ENCODE results near the gene STX18.
A peak's percentile ranks its signal among the peaks of the same experiment; 100 is the strongest.

Gene STX18

DNA sequence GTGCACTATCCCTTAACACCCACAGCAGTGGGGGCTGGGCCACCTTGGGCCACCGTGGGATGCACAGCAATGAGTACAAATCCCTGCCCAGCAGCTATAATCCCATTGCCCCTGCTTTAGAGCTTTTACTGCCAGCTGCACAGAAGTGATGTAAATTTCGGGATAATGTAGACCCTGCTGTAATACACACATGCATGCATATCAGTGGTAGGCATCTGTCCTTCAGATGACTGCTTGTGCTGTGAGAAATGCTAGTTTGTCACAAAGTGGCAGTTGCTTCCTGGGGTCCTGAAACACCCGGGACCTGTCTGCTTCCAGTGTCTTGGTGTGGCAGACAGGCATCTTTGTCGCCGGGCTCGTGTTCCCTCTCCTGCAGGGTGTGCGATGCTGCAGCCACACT is 140.8 kb downstream of the STX18 start:
- DNase-seq (ENCODE audit: low read depth in 2 of 2): no peak

- no peak for DNase-seq (ENCODE audit: low read depth in 2 of 2)
Measured at GRCh38 chr4:4398430-4398829, 143.4 kb downstream of the STX18 start.

DNA sequence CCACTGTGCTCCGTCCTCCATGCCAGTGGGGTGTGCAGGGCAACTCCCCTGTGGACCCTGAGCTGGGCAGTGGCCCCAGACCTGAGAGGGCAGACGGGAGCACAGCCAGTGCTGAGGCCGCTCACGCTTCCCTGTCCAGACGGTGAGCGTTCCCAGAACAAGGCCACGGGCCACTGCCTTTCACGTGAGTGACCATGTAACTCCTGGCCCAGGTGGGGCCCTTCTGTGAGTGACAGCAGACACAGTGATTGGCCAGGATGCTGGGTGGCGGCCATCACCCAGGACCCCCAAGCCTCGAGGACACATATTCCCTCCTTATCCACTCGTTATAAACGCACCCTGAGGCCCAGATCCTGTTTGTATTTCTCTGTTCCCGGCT is 144.4 kb downstream of the STX18 start:
- DNase-seq (ENCODE audit: low read depth in 2 of 2): no peak

DNA sequence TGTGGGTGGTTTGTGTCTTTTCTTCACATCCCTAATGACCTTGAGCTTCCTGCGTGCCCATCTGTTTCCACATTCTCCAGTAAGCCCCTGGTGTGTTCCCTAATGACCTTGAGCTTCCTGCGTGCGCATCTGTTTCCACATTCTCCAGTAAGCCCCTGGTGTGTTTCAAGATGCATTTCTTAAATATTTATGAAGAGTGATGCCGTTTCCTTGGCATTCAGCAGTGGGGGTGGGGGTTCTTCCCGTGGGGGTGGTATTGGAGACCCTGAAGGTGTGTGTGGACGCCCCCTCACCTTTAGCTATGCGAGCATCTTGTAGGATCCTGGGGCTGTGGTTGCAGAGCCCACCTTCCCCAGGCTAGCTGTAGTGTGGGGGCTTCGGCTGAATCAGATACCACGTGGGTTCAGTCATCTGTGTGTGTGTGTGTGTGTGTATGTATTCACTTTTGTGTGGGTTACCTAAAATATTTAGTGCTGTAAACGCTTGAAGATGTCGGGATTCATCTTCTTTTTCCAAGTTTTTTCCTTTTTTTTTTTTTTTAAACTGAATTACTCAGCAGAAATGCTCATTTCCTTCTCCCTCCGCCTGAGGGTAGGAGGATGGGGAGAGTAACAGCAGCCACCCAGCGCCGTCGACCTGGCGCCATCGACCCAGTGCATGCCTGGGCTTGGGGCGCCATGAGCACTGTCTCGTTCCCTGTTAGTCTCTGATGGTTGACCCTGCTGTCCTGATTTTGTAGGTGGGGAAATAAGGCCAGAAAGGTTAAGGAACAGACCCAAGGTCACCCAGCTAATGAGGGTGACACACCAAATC is 145.0 kb downstream of the STX18 start:
- DNase-seq (ENCODE audit: low read depth in 2 of 2): no peak

- no peak for DNase-seq (ENCODE audit: low read depth in 2 of 2)
Measured at GRCh38 chr4:4395849-4396627, 145.8 kb downstream of the STX18 start.

DNA sequence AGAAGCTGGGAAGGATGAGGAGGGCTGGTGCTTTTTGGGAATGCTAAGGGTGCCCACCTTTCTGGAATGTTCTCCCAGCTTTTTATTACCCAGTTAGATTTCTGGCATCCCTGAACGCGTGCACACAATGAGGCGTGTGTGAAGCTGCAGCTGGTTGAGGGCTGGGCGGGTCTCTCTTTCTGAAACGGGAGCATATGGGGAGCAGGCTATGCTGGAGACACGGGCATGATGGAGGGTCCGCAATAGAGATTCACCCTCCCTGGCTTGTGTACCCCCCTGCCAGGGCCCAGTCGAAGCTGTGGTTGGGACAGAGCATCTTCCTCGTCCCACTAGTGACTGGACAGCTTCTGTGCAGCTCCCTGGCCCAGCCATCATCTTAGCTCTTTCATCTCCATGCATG is 146.5 kb downstream of the STX18 start:
- DNase-seq (ENCODE audit: low read depth in 2 of 2): no peak

DNA sequence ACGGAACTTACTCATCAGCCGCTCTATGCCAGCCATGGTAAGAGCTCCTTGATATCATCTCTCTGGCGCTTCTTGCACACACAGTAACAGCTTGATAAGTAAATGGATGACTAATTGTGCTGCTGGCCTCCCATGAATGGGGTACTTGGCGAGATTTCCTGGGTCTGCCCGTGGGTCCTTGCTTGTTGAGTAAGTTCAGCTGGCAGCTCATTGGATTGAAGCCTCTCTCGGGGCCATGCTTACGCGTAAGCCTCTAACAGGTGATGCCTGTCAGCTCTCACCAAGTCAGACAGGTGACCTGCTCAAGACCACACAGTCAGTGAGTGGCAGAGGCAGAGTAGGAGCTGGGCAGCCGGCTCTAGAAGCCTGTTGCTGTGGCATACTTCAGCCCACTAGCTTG is 147.2 kb downstream of the STX18 start:
- no peak for DNase-seq (ENCODE audit: low read depth in 2 of 2)

DNA sequence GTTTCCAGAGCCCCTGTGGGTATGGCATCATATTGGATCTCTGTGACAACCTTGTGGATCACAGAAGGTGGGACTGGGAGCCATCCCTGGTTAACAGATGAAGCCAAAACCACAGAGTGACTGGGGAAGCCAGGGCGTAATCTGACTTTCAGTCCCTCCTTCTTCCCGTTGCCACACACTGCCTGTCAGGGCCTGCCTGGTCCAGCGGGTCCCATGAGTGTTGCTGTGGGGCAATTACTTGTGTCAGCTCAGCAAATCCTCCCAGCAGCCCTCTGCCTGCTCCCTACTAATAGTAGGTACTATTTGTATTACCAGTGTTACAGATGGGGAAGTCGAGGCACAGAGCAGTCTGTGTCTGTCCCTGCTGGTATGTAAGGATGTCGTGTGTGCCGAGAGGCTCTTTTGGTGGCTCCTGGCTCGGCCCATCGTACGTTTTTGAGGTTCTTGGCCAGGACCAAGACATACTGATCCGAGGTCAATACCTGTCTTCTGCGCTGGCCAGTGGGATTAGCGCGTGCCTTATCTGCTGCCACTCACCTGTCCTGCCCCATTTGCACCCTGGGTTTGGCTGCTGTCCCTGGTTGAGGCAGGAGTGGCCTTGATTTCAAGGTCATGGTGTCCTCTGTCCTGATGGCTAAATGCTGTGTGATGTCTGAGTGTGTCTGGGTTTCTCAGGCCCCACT is 149.2 kb downstream of the STX18 start:
- no peak for DNase-seq (ENCODE audit: low read depth in 2 of 2)

- no peak for DNase-seq (ENCODE audit: low read depth in 2 of 2)
Measured at GRCh38 chr4:4391866-4392265, 150.0 kb downstream of the STX18 start.

DNA sequence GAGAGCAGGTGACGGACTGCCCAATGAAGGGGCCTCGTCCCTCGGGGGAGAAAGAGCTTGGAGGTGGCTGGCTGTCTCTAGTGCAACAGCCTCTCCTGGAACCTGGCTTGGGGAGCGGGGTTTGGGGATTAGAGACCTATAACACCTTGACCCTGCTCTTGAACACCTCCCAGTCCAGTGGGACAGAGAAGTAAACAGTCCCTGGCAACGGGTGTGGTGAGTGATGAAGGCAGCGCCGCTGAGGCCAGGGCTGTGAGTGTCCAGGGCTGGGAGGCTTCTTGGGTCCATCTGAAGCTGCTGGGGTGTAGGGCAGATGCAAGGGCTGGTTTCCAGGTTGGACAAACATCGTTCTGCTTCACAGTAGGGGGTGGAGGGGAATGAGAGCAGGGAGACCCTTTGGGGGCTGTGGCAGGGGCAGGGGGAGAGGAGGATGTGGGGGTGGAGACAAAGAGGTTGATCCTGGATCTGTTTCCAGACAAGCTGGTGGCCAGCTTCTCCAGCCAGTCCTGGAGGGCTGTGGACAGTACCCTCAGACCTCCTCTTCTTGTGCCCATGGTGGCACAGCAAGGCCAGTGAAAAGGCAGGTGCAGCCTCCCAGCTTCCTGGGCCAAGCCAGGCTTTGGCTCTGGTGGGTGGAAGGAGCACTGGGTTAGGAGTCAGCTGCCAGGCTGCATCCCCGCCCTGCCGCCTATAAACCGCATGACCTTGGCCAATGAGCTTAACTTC is 151.2 kb downstream of the STX18 start:
- no peak for DNase-seq (ENCODE audit: low read depth in 2 of 2)

DNA sequence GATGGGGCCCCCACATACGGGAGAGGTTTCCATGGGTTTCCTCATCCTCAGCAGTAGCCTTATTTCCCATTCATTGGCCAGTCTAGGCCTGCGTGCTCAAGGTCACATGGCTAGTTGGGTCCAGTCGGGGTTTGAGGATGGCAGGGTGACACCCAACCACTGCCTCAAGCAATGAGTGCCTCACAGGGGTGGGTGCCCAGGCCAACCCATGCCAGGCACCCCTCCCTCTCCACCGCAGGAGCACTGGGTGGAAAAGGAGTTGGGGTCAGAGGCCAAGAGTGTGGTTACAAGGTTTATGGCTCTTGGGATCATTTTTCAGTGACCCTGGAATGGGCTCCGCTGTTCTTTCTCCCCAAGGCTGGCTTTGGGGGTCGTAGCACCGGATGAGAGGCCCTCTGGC is 151.8 kb downstream of the STX18 start:
- no peak for DNase-seq (ENCODE audit: low read depth in 2 of 2)

DNA sequence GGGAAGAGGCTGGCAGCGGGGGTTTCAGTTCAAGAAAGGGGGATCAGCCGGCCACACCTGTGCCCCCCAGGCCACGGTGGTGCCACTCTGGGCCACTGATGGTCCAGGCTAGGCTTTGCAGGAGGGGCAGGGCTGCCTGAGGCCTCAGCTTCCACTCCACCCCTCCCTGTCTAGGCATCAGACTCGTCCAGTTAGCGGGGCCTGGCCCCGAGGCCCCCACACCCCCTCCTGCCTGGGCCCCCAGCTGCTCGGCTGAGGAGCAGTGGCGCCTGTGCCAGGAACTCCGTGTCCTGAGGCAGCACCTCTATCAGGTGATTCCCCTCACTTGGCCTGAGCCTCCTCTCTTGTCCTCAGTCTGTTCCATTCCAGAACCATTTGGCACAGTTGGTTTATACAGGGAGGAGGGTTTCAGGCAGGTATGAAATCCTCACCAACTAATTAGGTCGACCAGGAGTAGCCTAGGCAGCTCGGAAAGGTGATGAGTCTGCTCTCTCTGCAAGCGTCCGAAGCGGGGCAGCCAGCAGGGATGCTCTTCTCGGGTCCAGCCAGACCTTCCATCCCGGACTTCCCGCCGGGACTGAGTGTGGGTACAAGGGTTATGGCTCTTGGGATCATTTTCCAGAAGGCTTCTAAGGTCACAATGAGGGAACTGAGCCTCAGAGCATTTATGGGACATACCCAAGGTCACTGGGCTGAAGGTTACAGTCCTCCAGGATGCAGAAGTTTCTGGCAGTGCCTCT is 152.8 kb downstream of the STX18 start:
- DNase-seq (ENCODE audit: low read depth in 2 of 2): no peak

- DNase-seq (ENCODE audit: low read depth in 2 of 2): no peak
Measured at GRCh38 chr4:4388311-4388790, 153.5 kb downstream of the STX18 start.

DNA sequence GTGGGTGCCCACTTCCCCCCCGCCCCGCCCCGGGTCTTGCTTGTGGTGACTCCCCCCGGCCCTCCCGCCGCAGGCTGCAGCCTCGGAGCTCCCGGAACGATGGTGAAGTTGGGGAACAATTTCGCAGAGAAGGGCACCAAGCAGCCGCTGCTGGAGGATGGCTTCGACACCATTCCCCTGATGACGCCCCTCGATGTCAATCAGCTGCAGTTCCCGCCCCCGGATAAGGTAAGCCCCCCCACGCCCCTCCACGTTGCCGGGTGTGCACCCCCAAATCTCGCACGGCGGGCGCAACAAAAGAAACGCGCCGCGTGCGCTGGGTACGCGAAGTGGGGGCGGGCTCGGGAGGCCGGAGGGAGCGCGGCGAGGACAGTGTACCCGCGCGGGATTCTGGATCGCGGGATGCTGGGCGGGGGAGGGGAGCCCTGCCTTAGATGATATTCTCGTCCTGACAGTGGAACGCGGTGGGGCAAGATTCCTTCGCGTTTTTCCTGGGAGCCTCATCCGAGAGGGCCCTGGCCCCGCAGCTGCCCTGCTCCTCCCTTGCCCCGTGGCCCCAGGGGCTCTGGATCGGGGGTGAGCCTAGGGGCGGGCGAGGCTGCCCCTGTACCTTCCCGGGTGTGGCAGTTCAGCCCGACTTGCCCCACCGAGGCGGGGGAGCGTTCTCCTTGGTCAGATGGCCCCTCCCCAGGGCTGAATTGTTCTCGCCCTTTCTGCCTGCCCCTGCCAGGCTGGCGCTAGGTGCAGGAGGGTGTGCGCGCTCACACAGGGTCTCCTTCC is 154.1 kb downstream of the STX18 start:
- DNase-seq (ENCODE audit: low read depth in 2 of 2): no peak

- peak in 1 of 2 experiments; percentile 13 for DNase-seq (ENCODE audit: low read depth in 2 of 2)
Measured at GRCh38 chr4:4386736-4387392, 155.0 kb downstream of the STX18 start, which contains the start of gene NSG1. Gene NSG1 (plus strand): TSS chr4:4387102. CDS start chr4:4387630, 528 bp downstream.

- peak in 1 of 2 experiments; percentile 11 for DNase-seq (ENCODE audit: low read depth in 2 of 2)
Measured at GRCh38 chr4:4386296-4386735, 155.5 kb downstream of the STX18 start.

DNA sequence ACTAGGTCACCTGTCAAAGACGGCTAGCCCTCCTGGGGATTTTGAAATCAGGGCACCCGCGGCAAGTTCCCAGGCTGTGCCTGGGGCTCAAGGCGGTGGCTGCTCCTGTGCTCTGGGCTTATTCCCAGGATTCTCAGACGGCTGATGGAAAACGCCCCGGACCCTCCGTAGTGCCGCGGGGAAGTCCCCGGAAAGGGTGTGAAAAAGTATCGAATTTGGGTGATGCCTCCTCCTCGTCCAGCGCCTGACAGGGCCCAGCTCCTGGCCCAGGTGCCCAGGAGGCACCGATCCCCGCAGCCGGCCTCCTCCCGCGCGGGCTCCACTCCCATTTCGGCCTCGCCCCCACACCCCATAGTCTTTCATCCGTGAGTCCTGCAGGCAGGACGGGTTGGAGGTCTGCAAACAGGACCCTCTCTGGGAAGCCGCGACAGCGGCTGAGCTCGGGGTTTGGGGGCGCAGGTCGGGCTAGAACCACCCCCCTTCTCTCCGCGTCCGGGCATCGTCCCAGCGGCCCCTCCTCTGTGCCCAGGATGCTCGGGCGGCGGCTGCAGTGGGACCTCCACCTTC is 156.0 kb downstream of the STX18 start:
- DNase-seq (ENCODE audit: low read depth in 2 of 2): no peak

DNA sequence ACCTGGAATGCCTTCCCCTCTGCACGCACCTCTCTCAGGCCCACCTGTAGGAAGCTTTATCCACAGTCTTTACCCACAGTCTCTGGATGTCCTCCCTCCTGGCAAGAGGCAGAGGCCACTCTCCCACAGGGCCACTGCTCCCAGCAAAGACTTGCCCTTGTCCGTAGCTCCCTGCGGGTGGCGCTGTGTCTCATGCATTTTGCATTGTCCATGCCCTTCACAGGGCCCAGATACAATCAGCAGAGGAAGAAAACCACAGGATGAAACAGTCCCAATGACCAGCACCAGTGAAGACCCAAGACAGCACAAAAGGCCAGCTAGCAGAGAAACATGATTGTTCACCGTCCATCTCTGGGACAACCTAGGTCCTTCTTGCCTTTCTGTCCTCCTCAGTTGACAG is 157.0 kb downstream of the STX18 start:
- DNase-seq (ENCODE audit: low read depth in 2 of 2): no peak

DNA sequence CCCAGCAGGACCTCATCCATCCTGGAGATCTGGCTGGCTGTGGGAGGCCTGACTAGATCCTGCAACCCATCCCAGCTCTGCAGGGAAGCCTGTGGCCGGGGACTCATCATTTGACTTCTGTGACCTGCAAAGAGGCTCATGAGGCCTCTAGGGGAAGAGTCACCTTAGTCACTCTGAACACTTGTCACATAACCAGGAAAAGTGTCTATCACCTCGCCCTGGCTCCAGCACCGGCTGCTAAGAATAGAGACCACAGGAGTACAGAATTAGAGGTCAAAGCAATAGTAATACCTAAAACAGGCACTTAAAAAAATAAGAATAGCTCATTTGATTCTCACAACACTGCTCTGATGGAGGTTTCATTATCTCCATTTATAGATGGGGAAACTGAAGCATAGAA is 158.8 kb downstream of the STX18 start:
- no peak for DNase-seq (ENCODE audit: low read depth in 2 of 2)

All from stimulated activated CD4-positive, alpha-beta T cell treated with anti-CD3 and anti-CD28 coated beads, Interleukin-12 subunit alpha, Interleukin-12 subunit beta, amount 100 ng/mL, for 24 hours (primary cell).